GM12878 (cell line): ENCODE results near the gene CHRND. TPM values are rescaled to one million over a fixed set of nuclear protein-coding genes. Genes with fewer than 3 reads are reported as not detected.

Experiments used
- ATAC-seq: fragments of 200-7000 bp; cut with Tn5 transposase; 3 replicates; pipeline ENCODE4 v1.9.1; 2020; ENCODE audit warnings: mild to moderate bottlenecking, moderate library complexity
- BruUV-seq: library from RNA; stranded (reverse); fragments of 400-500 nt; replicated peaks from 2 replicates; lab custom pipeline; 2021; lab: Mats Ljungman, UMichigan
- CTCF ChIA-PET: fragments of 300-600 bp; sonication (Branson Sonifier 250); formaldehyde crosslinking; extraction: SDS; loops from one replicate; lab custom pipeline; 2021; ENCODE audit warnings: inconsistent platforms; lab: Yijun Ruan, JAX
- POLR2A ChIA-PET: fragments of 350-600 bp; formaldehyde crosslinking; extraction: SDS; loops from one replicate; lab custom pipeline; 2021; ENCODE audit warnings: inconsistent platforms; lab: Charles Lee
- RAD21 ChIA-PET: fragments of 300-600 bp; sonication (Branson Sonifier 250); formaldehyde crosslinking; loops from one replicate; lab custom pipeline; 2023; ENCODE audit warnings: antibody characterized with exemption; ENCODE audit not compliant: unreplicated experiment; lab: Charles Lee
- SMC1A ChIA-PET: fragments of 300-600 bp; sonication (Branson Sonifier 250); formaldehyde crosslinking; loops from one replicate; lab custom pipeline; 2023; ENCODE audit not compliant: unreplicated experiment, uncharacterized antibody; lab: Charles Lee
- DNase-seq: peaks from one replicate; pipeline ENCODE4 v3.0.0-alpha.2; 2011; ENCODE audit warnings: low read depth, low spot score
- FAIRE-seq: peaks from 3 replicates; lab custom pipeline; 2011; peaks lifted over from hg19 to GRCh38; lab: Jason Lieb, UNC
- H2AFZ ChIP-seq: 2 replicates; pipeline ENCODE4 v1.6.0; 2011; ENCODE audit warnings: low read depth, low read length, control low read depth; ENCODE audit not compliant: control insufficient read depth
- H3K27ac ChIP-seq: 2 replicates; pipeline ENCODE4 v1.5.1; 2011; ENCODE audit warnings: control low read depth; ENCODE audit not compliant: control insufficient read depth, insufficient read depth
- H3K27me3 ChIP-seq, 2 experiments: replicated peaks in 1 of 2; 2 replicates each; pipeline versions ENCODE4 v1.6.0 to v1.6.1; 2011; ENCODE audit warnings: low read length in 1 of 2; ENCODE audit not compliant: control insufficient read depth in 2 of 2, insufficient read depth in 2 of 2
- H3K36me3 ChIP-seq, 2 experiments: 2 replicates each; pipeline ENCODE4 v1.5.1; 2011; ENCODE audit warnings: low read length in 1 of 2; ENCODE audit not compliant: control insufficient read depth in 2 of 2, insufficient read depth in 2 of 2
- H3K4me1 ChIP-seq: 2 replicates; pipeline ENCODE4 v1.6.1; 2011; ENCODE audit warnings: mild to moderate bottlenecking, low read length, moderate library complexity, mixed read lengths; ENCODE audit not compliant: control insufficient read depth, insufficient read depth
- H3K4me2 ChIP-seq: 2 replicates; pipeline ENCODE4 v1.6.0; 2011; ENCODE audit warnings: control low read depth; ENCODE audit not compliant: control insufficient read depth, insufficient read depth
- H3K4me3 ChIP-seq: fragments of 200-600 bp; sonication (generic); 2 replicates; pipeline ENCODE4 v1.5.1; 2016
- H3K79me2 ChIP-seq: 2 replicates; pipeline ENCODE4 v1.6.0; 2011; ENCODE audit warnings: low read length; ENCODE audit not compliant: control insufficient read depth, insufficient read depth
- H3K9ac ChIP-seq: 2 replicates; pipeline ENCODE4 v1.8.0; 2011; ENCODE audit warnings: low read length, control low read depth, mixed read lengths; ENCODE audit not compliant: control insufficient read depth, insufficient read depth
- H3K9me3 ChIP-seq: replicated peaks from 3 replicates; pipeline ENCODE4 v1.5.1; 2011; ENCODE audit warnings: mild to moderate bottlenecking, low read length; ENCODE audit not compliant: control insufficient read depth, insufficient read depth
- H4K20me1 ChIP-seq: 2 replicates; pipeline ENCODE4 v1.6.0; 2011; ENCODE audit not compliant: control insufficient read depth, insufficient read depth
- CHD1 ChIP-seq: IDR thresholded peaks from 2 replicates; pipeline ENCODE4 v1.6.1; 2012; ENCODE audit warnings: low read depth, low read length, improper control_type of control experiment
- CHD4 ChIP-seq: fragments of 200-600 bp; sonication (generic); IDR thresholded peaks from 2 replicates; pipeline ENCODE4 v1.6.1; 2016; ENCODE audit warnings: mild to moderate bottlenecking
- CREM ChIP-seq: IDR thresholded peaks from 2 replicates; pipeline ENCODE4 v1.6.1; 2014; ENCODE audit warnings: antibody characterized with exemption, low read depth
- CTCF ChIP-seq, 3 experiments: IDR thresholded peaks in 2 of 3; conservative IDR thresholded peaks in 1 of 3; 2 replicates each; pipeline ENCODE4 v1.5.1; 2011; ENCODE audit warnings: low read depth in 3 of 3, low read length in 3 of 3, mild to moderate bottlenecking in 3 of 3, control low read depth in 2 of 3, moderate library complexity in 2 of 3, inconsistent platforms in 1 of 3, mixed read lengths in 1 of 3; ENCODE audit not compliant: control insufficient read depth in 2 of 3, insufficient read depth in 1 of 3; ENCODE audit errors: extremely low read depth in 1 of 3
- E2F4 ChIP-seq: IDR thresholded peaks from 2 replicates; pipeline ENCODE4 v1.6.1; 2012; ENCODE audit warnings: low read depth, low read length, improper control_type of control experiment
- FOXM1 ChIP-seq: IDR thresholded peaks from 2 replicates; pipeline ENCODE4 v1.6.1; 2012; ENCODE audit warnings: low read depth, mild to moderate bottlenecking, inconsistent platforms, low read length, moderate library complexity
- KAT2A ChIP-seq: conservative IDR thresholded peaks from 2 replicates; pipeline ENCODE4 v1.6.1; 2011; ENCODE audit warnings: low read depth, low read length; ENCODE audit not compliant: control insufficient read depth
- MEF2A ChIP-seq: IDR thresholded peaks from 2 replicates; pipeline ENCODE4 v1.6.1; 2011; ENCODE audit warnings: low read depth, mild to moderate bottlenecking, low read length, moderate library complexity; ENCODE audit not compliant: insufficient read depth
- NR2C2 ChIP-seq: IDR thresholded peaks from 2 replicates; pipeline ENCODE4 v1.6.1; 2011; ENCODE audit warnings: borderline replicate concordance, low read depth; ENCODE audit not compliant: control insufficient read depth, insufficient read length
- NR2F1 ChIP-seq: fragments of 450-650 bp; conservative IDR thresholded peaks from 2 replicates; pipeline ENCODE4 v1.6.1; 2017; ENCODE audit warnings: mild to moderate bottlenecking
- POLR2AphosphoS2 ChIP-seq: IDR thresholded peaks from 2 replicates; pipeline ENCODE4 v1.6.1; 2011; ENCODE audit warnings: low read depth, mild to moderate bottlenecking, low read length, improper control_type of control experiment, moderate library complexity
- RAD51 ChIP-seq: fragments of 450-650 bp; IDR thresholded peaks from 2 replicates; pipeline ENCODE4 v1.6.1; 2016; ENCODE audit warnings: moderate library complexity, mild to moderate bottlenecking, inconsistent platforms
- RFX5 ChIP-seq: IDR thresholded peaks from 2 replicates; pipeline ENCODE4 v1.6.1; 2011; ENCODE audit warnings: low read depth, low read length, improper control_type of control experiment
- SIX5 ChIP-seq: IDR thresholded peaks from 2 replicates; pipeline ENCODE4 v1.6.1; 2011; ENCODE audit warnings: mild to moderate bottlenecking, low read depth, low read length, moderate library complexity; ENCODE audit not compliant: severe bottlenecking
- SMAD5 ChIP-seq: IDR thresholded peaks from 2 replicates; pipeline ENCODE4 v1.6.1; 2016; ENCODE audit warnings: antibody characterized with exemption, low read depth
- SPI1 ChIP-seq: IDR thresholded peaks from 2 replicates; pipeline ENCODE4 v1.6.1; 2011; ENCODE audit warnings: low read depth, mild to moderate bottlenecking, low read length, moderate library complexity, borderline replicate concordance; ENCODE audit not compliant: insufficient read depth
- TBL1XR1 ChIP-seq: IDR thresholded peaks from 2 replicates; pipeline ENCODE4 v1.6.1; 2012; ENCODE audit warnings: low read depth, low read length, improper control_type of control experiment
- TCF12 ChIP-seq: IDR thresholded peaks from 2 replicates; pipeline ENCODE4 v1.6.1; 2011; ENCODE audit warnings: low read depth, mild to moderate bottlenecking, low read length
- WGBS: methylation state at CpG from one replicate; pipeline ENCODE4 v1.1.6; 2016; ENCODE audit warnings: low lambda C conversion rate; ENCODE audit not compliant: insufficient replicate concordance, insufficient coverage; ENCODE audit errors: missing lambda C conversion rate; 5-methylcytosine and 5-hydroxymethylcytosine counted together
- in situ Hi-C: fragments of 300-500 bp; cut with MboI; formaldehyde crosslinking; loops from 9 replicates; pipeline ENCODE4 v1.14.3; 2018; ENCODE audit warnings: mixed read lengths
- intact Hi-C: fragments of 100-400 bp; cut with micrococcal nuclease; formaldehyde crosslinking; loops from one replicate; pipeline ENCODE4 v1.14.2; 2022; ENCODE audit not compliant: unreplicated experiment
- polyA plus RNA-seq, 11 experiments: library from polyadenylated mRNA; depleted of rRNA in 4 of 11; unstranded in 6 of 11; stranded (reverse) in 5 of 11; fragments of >200 nt; fragmentation: Nextera tagmentation in 4 of 11; fragmentation: Illumina TruSeq in 1 of 11; extraction: Ambion mirVana in 4 of 11; extraction: Trizol in 1 of 11; gene quantifications; 1 replicate in 1 of 11; 2 replicates in 10 of 11; pipeline versions ENCODE4 v1.2.1 to v1.2.3, GENCODE V29; 2011 to 2016; ENCODE audit warnings: inconsistent platforms in 2 of 11, missing spikeins in 2 of 11, low read depth in 1 of 11
- total RNA-seq, 4 experiments: library from RNA; depleted of rRNA in 3 of 4; stranded (reverse); fragments of >200 nt in 3 of 4; fragmentation: Illumina TruSeq in 1 of 4; extraction: Trizol in 1 of 4; gene quantifications; 2 replicates each; pipeline versions ENCODE4 v1.2.1 to v1.2.3, GENCODE V29; 2013 to 2021
- TF ChIP-seq, protein P1 (sequence below): fragments of 450-650 bp; IDR thresholded peaks from 2 replicates; pipeline ENCODE4 v1.6.1; 2017; ENCODE audit warnings: mild to moderate bottlenecking, moderate library complexity

Gene CHRND
- total and polyA plus RNA-seq, 10 of the 15 experiments (the other 5 are each of a cell fraction or from before 2014, with no cell fraction given), result not detected

DNA sequence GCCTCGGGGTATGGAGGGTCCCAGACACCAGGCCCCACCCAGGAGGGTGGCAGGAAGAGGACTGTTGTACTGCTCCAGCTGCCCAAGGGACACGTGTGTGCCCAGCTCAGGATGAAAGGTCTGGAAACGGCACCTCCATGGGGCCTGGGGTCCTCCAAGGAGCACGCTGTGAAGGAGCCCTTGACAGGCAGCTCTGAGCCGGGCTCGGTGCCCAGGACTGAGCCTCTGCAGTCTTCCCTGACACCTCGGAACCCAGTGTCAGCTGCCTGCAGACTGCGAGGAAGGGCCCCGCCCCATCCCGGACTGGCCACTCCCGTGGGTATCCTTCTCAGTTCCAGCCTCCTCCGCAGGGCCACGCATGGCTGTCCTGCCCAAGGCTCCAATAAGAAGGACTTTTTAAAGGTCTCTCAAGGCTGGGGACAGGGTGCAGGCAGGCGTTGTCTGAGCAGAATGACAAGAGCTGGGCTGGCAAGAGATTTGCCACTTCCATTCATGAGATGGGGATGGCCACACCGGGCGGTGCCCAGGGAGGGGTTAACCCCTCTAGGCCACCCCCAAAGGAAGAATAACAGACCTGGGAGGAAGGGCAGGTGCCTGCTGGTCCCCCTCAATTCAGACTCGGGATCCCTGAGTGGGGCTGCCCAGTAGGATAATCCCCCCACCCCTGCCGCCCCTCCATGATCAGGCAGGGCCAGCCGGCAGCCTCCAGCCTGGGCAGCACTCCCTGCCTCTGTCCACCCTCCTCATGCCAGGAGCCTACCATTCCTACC, 47.2 kb upstream of the CHRND start:
- Histone ChIP-seq H3K9ac (no peak overlapping the region), H3K27me3 (peaks cover 0 to 3% of the 10 kb centered on the region in 2 experiments; a peak in 2 of 4 replicates), H3K27ac (no peak overlapping the region), H4K20me1 (no peaks in the 10 kb centered on the region), H3K4me1 (no peaks in the 10 kb centered on the region), H3K4me3 (no peak overlapping the region), H3K36me3 (no peaks in the 10 kb centered on the region), H2AFZ (no peak overlapping the region), H3K79me2 (no peaks in the 10 kb centered on the region), H3K9me3 (no peaks in the 10 kb centered on the region), H3K4me2 (no peak overlapping the region)
- WGBS, result 32% methylated on average over 19 of the region's 19 CpGs
- RAD21 ChIA-PET, result no interaction called here
- POLR2A ChIA-PET, result no interaction called here
- no peak for FAIRE-seq
- intact Hi-C loops (no loop called here), in situ Hi-C loops (no loop called here)
- no peak for DNase-seq
- no TSS peak for BruUV-seq
- SMC1A ChIA-PET, result no interaction called here
- ATAC-seq, result no peak
- CTCF ChIA-PET, result no interaction called here
- no peak for TF ChIP-seq TBL1XR1
- no peak for TF ChIP-seq RAD51
- TF ChIP-seq POLR2AphosphoS2, result no peak
- TF ChIP-seq, protein P1, sequence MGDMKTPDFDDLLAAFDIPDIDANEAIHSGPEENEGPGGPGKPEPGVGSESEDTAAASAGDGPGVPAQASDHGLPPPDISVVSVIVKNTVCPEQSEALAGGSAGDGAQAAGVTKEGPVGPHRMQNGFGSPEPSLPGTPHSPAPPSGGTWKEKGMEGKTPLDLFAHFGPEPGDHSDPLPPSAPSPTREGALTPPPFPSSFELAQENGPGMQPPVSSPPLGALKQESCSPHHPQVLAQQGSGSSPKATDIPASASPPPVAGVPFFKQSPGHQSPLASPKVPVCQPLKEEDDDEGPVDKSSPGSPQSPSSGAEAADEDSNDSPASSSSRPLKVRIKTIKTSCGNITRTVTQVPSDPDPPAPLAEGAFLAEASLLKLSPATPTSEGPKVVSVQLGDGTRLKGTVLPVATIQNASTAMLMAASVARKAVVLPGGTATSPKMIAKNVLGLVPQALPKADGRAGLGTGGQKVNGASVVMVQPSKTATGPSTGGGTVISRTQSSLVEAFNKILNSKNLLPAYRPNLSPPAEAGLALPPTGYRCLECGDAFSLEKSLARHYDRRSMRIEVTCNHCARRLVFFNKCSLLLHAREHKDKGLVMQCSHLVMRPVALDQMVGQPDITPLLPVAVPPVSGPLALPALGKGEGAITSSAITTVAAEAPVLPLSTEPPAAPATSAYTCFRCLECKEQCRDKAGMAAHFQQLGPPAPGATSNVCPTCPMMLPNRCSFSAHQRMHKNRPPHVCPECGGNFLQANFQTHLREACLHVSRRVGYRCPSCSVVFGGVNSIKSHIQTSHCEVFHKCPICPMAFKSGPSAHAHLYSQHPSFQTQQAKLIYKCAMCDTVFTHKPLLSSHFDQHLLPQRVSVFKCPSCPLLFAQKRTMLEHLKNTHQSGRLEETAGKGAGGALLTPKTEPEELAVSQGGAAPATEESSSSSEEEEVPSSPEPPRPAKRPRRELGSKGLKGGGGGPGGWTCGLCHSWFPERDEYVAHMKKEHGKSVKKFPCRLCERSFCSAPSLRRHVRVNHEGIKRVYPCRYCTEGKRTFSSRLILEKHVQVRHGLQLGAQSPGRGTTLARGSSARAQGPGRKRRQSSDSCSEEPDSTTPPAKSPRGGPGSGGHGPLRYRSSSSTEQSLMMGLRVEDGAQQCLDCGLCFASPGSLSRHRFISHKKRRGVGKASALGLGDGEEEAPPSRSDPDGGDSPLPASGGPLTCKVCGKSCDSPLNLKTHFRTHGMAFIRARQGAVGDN, result no peak
- no peak for TF ChIP-seq SPI1
- no peak for TF ChIP-seq CHD1
- TF ChIP-seq TCF12, result no peak
- no peak for TF ChIP-seq CREM
- TF ChIP-seq KAT2A, result no peak
- no peak for TF ChIP-seq NR2F1
- TF ChIP-seq MEF2A, result no peak
- TF ChIP-seq SMAD5, result no peak
- no peak for TF ChIP-seq SIX5
- TF ChIP-seq CHD4, result no peak
- TF ChIP-seq NR2C2, result no peak
- no peak for TF ChIP-seq CTCF (IDR thresholded peaks at IDR 0.05 in 2 of 3, conservative IDR thresholded peaks at IDR 0.05 in 1 of 3; ENCODE audit: control insufficient read depth in 2 of 3, extremely low read depth in 1 of 3, insufficient read depth in 1 of 3, low read depth in 3 of 3, low read length in 3 of 3)
- TF ChIP-seq RFX5, result no peak
- TF ChIP-seq FOXM1, result no peak
- no peak for TF ChIP-seq E2F4
